ENCODE data around the gene ACSF2.

GRCh38 chr17:50498021-50498874 lies 72.2 kb downstream of the ACSF2 start:
- TF ChIP-seq, protein P1, sequence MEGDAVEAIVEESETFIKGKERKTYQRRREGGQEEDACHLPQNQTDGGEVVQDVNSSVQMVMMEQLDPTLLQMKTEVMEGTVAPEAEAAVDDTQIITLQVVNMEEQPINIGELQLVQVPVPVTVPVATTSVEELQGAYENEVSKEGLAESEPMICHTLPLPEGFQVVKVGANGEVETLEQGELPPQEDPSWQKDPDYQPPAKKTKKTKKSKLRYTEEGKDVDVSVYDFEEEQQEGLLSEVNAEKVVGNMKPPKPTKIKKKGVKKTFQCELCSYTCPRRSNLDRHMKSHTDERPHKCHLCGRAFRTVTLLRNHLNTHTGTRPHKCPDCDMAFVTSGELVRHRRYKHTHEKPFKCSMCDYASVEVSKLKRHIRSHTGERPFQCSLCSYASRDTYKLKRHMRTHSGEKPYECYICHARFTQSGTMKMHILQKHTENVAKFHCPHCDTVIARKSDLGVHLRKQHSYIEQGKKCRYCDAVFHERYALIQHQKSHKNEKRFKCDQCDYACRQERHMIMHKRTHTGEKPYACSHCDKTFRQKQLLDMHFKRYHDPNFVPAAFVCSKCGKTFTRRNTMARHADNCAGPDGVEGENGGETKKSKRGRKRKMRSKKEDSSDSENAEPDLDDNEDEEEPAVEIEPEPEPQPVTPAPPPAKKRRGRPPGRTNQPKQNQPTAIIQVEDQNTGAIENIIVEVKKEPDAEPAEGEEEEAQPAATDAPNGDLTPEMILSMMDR (IDR thresholded peaks at IDR 0.05; ENCODE audit: insufficient read depth, low read length, poor library complexity, severe bottlenecking), result no peak
- TF ChIP-seq EZH2phosphoT487 (conservative IDR thresholded peaks at IDR 0.05; ENCODE audit: low read length), result no peak

Data from SU-DHL-6 (cell line).